ENCODE results near the gene OR56A3.

- TF ChIP-seq CTCF (conservative IDR thresholded peaks at IDR 0.05 in 1 of 2, IDR thresholded peaks at IDR 0.05 in 1 of 2; ENCODE audit: low read depth in 1 of 2, low read length in 2 of 2) (no peak), EZH2 (IDR thresholded peaks at IDR 0.05; ENCODE audit: low read length, missing control alignments) (no peak)
Observed at GRCh38 chr11:5989203-5989602, 47.2 kb downstream of the OR56A3 start.

Data from fibroblast of lung (primary cell).